ENCODE measurements around the gene MYH6. TPM values are rescaled to one million over a fixed set of nuclear protein-coding genes. Genes with fewer than 3 reads are reported as not detected.

MYH6 gene
- total and polyA plus RNA-seq, 3 donors from 2014 or later = 0.12 to 0.44 (median 0.39) TPM

GRCh38 chr14:23439107-23439835, 31.2 kb upstream of the MYH6 start:
- no peaks in the 10 kb centered on the region for H3K36me3 ChIP-seq (ENCODE audit: low read depth, missing control alignments)
- H3K9me3 ChIP-seq = no peaks in the 10 kb centered on the region
- H3K27me3 ChIP-seq = no peaks in the 10 kb centered on the region
- intact Hi-C loops (cut with DNase I; ENCODE audit: low total_unique reads) = no loop called here
- peak; percentile 6 for DNase-seq
- TF ChIP-seq, protein P1, sequence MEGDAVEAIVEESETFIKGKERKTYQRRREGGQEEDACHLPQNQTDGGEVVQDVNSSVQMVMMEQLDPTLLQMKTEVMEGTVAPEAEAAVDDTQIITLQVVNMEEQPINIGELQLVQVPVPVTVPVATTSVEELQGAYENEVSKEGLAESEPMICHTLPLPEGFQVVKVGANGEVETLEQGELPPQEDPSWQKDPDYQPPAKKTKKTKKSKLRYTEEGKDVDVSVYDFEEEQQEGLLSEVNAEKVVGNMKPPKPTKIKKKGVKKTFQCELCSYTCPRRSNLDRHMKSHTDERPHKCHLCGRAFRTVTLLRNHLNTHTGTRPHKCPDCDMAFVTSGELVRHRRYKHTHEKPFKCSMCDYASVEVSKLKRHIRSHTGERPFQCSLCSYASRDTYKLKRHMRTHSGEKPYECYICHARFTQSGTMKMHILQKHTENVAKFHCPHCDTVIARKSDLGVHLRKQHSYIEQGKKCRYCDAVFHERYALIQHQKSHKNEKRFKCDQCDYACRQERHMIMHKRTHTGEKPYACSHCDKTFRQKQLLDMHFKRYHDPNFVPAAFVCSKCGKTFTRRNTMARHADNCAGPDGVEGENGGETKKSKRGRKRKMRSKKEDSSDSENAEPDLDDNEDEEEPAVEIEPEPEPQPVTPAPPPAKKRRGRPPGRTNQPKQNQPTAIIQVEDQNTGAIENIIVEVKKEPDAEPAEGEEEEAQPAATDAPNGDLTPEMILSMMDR (IDR thresholded peaks at IDR 0.05) = no peak
- TF ChIP-seq POLR2A (IDR thresholded peaks at IDR 0.05) = no peak
- WGBS, 2 donors = 92 to 95% methylated on average over 5 to 6 of the region's 6 CpGs
- no peak overlapping the region for H3K27ac ChIP-seq
- no peak overlapping the region for H3K4me3 ChIP-seq
- no peaks in the 10 kb centered on the region for H3K4me1 ChIP-seq

DNA sequence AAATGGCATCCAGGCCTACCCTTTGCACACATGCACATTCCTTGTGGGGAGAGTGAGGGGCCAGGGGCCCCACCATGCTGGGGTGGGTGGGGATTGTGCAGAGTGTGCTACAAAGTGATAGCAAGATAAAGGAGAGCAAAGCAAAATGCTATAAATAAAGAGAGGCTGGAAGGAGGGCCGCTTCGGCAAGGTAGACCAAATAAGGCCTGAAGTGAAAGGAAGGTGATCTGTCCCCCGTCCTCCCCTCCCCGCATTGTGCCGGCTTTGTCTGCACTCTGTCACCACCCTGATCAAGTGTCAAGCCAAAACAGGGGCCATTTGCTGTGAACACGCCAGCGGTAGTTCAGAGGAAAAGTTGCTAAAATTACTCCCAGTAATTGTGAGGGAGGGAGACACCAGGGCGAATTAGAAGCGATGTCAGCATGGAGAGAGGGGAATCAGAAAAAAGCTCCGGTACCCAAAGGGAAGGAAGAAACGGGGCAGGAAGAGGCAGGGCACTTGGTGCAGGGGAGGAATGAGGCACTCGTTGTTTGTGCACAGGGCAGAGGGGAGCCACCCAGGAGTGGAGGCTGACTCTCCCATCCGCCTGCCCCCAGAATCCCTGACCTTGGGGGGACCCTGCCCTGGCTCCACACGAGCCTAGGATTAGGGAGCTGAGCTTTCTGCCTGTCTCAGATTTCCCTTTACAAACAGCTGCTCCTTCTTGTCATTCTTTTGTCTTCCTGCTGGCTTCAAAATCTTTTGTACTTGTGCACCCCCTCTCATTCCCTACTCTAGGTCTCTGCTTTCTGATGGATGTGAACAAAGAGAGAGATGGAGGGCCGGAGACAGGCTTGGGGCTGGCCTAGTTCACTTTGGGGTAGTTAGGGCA, 30.3 kb upstream of the MYH6 start:
- intact Hi-C loops (cut with DNase I; ENCODE audit: low total_unique reads) = no loop called here
- no peaks in the 10 kb centered on the region for H3K4me1 ChIP-seq
- H3K27me3 ChIP-seq = no peaks in the 10 kb centered on the region
- no peaks in the 10 kb centered on the region for H3K9me3 ChIP-seq
- no peak overlapping the region for H3K27ac ChIP-seq
- WGBS, 2 donors = 57 to 62% methylated on average over 15 of the region's 15 CpGs
- DNase-seq = peak; percentile 10
- no peaks in the 10 kb centered on the region for H3K36me3 ChIP-seq (ENCODE audit: low read depth, missing control alignments)
- TF ChIP-seq, protein P1 (IDR thresholded peaks at IDR 0.05) = no peak
- TF ChIP-seq POLR2A (IDR thresholded peaks at IDR 0.05) = no peak
- H3K4me3 ChIP-seq = no peak overlapping the region

GRCh38 chr14:23437133-23438100, 29.3 kb upstream of the MYH6 start:
- Histone ChIP-seq H3K4me1 (no peaks in the 10 kb centered on the region), H3K27ac (no peak overlapping the region), H3K36me3 (ENCODE audit: low read depth, missing control alignments) (no peaks in the 10 kb centered on the region), H3K27me3 (no peaks in the 10 kb centered on the region), H3K4me3 (no peak overlapping the region), H3K9me3 (no peaks in the 10 kb centered on the region)
- WGBS, 2 donors = 78 to 89% methylated on average over 5 to 8 of the region's 8 CpGs
- intact Hi-C loops (cut with DNase I; ENCODE audit: low total_unique reads) = no loop called here
- TF ChIP-seq, protein P1 (IDR thresholded peaks at IDR 0.05) = no peak
- no peak for TF ChIP-seq POLR2A (IDR thresholded peaks at IDR 0.05)
- no peak for DNase-seq

DNA sequence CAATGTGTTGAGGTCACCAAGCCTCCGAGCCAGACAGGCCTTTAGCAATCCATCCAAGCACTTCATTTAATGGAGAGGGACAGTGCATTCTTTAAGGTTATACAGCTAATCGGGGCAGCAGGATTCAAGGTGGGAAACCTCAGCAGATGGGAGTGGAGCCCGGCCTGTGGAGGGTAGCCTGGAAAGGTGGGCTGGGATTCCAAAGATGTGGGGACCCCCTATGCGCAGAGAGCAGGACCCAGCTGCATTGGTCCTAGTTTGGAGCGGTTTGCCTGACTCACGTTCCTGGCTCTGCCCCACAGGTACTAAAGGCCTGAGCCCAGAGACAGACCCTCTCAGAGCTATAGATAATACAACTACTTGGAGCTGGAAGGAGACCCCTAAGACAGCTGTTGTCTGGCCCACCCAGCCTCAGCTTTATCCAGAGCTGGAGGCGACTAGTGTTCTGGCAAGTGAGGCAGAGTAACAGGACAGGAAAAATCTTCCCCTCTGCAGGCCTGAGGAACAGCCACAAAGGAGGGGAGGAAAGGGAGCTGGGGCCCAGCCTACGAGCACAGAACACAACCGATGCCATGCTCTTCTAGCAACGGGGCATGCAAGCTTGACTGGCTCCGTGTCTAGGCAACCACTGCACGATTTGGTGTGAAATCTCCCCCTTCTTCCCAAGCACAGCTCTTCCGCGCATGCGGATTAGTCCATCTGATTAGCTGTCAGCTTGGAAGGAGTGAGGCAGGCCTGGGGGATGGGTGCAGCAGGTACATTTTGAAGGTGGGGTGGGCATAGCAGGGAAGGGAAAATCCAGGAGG, 28.5 kb upstream of the MYH6 start:
- WGBS, 2 donors = 82 to 91% methylated on average over 15 of the region's 15 CpGs
- Histone ChIP-seq H3K9me3 (no peaks in the 10 kb centered on the region), H3K4me3 (no peak overlapping the region), H3K36me3 (ENCODE audit: low read depth, missing control alignments) (no peaks in the 10 kb centered on the region), H3K27ac (no peak overlapping the region), H3K27me3 (no peaks in the 10 kb centered on the region), H3K4me1 (no peaks in the 10 kb centered on the region)
- TF ChIP-seq POLR2A (IDR thresholded peaks at IDR 0.05) = no peak
- TF ChIP-seq, protein P1 (IDR thresholded peaks at IDR 0.05) = no peak
- no peak for DNase-seq
- intact Hi-C loops (cut with DNase I; ENCODE audit: low total_unique reads) = no loop called here
